ENCODE results near the gene DSTN. TPM values are rescaled to one million over a fixed set of nuclear protein-coding genes. Genes with fewer than 3 reads are reported as not detected.
A peak's percentile ranks its signal among the peaks of the same experiment; 100 is the strongest.

DSTN gene
- total and polyA plus RNA-seq, 2 donors (not counting 3 experiments of a cell fraction or from before 2014, with no cell fraction given): 66.1 to 300 TPM

DNA sequence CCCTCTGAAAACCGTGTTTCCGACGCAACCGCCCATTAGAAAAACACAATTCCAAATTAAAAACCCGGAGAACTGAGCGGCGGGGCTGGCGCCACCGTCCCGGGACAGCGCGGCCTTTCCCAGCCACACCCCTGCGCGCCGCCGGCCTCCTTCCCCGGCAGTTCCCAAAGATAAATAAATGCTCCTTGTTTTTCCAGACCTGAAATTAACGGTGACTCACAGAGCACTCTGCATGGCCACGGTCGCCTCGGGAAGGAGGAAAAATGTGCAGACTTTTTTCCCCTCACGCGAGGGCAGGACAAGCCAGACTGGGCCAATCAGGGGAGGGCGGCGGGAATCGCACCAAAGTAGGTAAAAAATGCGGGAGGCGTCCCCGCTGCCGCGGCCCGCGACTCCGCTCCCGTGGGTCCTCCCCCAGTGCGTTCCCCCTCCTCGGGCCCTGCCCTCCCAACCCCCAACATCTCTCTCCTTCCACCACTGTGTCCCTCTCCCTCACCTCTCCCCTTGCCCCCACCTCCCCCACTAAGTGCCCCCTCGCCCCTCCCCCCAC, 828 bp upstream of the DSTN start:
- no TSS peak for BruUV-seq (replicated peaks)
- dilution Hi-C loops (cut with MboI; ENCODE audit: extremely low pct_ligation_motif_present, low sequenced_read_pairs): no loop called here
- POLR2A ChIA-PET: interaction anchor here (1.7 to 2.0 kb wide), 2 partner anchors 10 to 11 kb away, joined by 5 to 22 read pairs; no protein-coding TSS in a partner anchor
- TF ChIP-seq GATA2 (IDR thresholded peaks at IDR 0.05; ENCODE audit: insufficient read depth, insufficient read length, low read depth, low read length) (no peak), JUN (IDR thresholded peaks at IDR 0.05; ENCODE audit: borderline replicate concordance, insufficient read depth, insufficient read length, low read depth) (peak; percentile 64), FOS (IDR thresholded peaks at IDR 0.05; ENCODE audit: borderline replicate concordance, insufficient read depth, low read length) (peak; percentile 68), POLR2AphosphoS5 (IDR thresholded peaks at IDR 0.05; ENCODE audit: insufficient read depth, low read depth, low read length) (peak; percentile 84), MYC (IDR thresholded peaks at IDR 0.05; ENCODE audit: low read depth, low read length) (no peak), EZH2 (IDR thresholded peaks at IDR 0.05; ENCODE audit: borderline replicate concordance, low read depth, low read length, severe bottlenecking) (no peak), POLR2A (IDR thresholded peaks at IDR 0.05; ENCODE audit: low read depth, low read length) (peak; percentile 77)
- TF ChIP-seq, protein P1, sequence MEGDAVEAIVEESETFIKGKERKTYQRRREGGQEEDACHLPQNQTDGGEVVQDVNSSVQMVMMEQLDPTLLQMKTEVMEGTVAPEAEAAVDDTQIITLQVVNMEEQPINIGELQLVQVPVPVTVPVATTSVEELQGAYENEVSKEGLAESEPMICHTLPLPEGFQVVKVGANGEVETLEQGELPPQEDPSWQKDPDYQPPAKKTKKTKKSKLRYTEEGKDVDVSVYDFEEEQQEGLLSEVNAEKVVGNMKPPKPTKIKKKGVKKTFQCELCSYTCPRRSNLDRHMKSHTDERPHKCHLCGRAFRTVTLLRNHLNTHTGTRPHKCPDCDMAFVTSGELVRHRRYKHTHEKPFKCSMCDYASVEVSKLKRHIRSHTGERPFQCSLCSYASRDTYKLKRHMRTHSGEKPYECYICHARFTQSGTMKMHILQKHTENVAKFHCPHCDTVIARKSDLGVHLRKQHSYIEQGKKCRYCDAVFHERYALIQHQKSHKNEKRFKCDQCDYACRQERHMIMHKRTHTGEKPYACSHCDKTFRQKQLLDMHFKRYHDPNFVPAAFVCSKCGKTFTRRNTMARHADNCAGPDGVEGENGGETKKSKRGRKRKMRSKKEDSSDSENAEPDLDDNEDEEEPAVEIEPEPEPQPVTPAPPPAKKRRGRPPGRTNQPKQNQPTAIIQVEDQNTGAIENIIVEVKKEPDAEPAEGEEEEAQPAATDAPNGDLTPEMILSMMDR (IDR thresholded peaks at IDR 0.05; ENCODE audit: extremely low read depth in 1 of 2, insufficient read depth in 1 of 2, low read depth in 1 of 2, low read length in 2 of 2): no peak
- TF ChIP-seq, protein P2, sequence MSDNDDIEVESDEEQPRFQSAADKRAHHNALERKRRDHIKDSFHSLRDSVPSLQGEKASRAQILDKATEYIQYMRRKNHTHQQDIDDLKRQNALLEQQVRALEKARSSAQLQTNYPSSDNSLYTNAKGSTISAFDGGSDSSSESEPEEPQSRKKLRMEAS (IDR thresholded peaks at IDR 0.05; ENCODE audit: insufficient read depth, insufficient read length): peak; percentile 57
- Histone ChIP-seq H3K9me3 (replicated peaks; ENCODE audit: control insufficient read depth, insufficient read depth, low read length) (no peaks in the 10 kb centered on the region), H3K4me3 (replicated peaks in 1 of 3; ENCODE audit: insufficient read depth in 1 of 3, low read depth in 1 of 3, low read length in 3 of 3) (peak overlapping the region in 2 of 3 experiments; percentile 56 to 84), H3K27ac (ENCODE audit: insufficient read depth, low read depth, low read length) (peak overlapping the region; percentile 91), H3K9ac (replicated peaks; ENCODE audit: extremely low read depth, insufficient read depth, low read length) (peak overlapping the region; percentile 90), H2AFZ (ENCODE audit: low read depth, low read length) (peak overlapping the region; percentile 25), H3K4me2 (ENCODE audit: insufficient read depth, low read length) (peak overlapping the region; percentile 79), H3K79me2 (ENCODE audit: control insufficient read depth, insufficient read depth, low read length) (peaks cover 41% of the 10 kb centered on the region), H3K4me1 (ENCODE audit: control insufficient read depth, extremely low read depth, insufficient read depth, low read length) (peaks cover 23% of the 10 kb centered on the region), H4K20me1 (replicated peaks; ENCODE audit: control insufficient read depth, extremely low read depth, insufficient read depth, low read length) (no peaks in the 10 kb centered on the region), H3K9me1 (replicated peaks; ENCODE audit: control insufficient read depth, extremely low read depth, insufficient read depth, low read length) (no peaks in the 10 kb centered on the region), H3K27me3 (ENCODE audit: control insufficient read depth in 2 of 2, insufficient read depth in 2 of 2, low read length in 2 of 2) (no peaks in the 10 kb centered on the region), H3K36me3 (ENCODE audit: control insufficient read depth in 2 of 2, extremely low read depth in 1 of 2, insufficient read depth in 2 of 2, low read length in 2 of 2) (no peaks in the 10 kb centered on the region)
- intact Hi-C loops (cut with micrococcal nuclease): loop anchor here (1.0 kb wide), 5 partner anchors 11 to 42 kb away; partner anchors contain the start of gene BFSP1
- DNase-seq (ENCODE audit: low read depth, low spot score) (peak; percentile 99), FAIRE-seq (peak; percentile 93)
- CTCF ChIA-PET: interaction anchor here (1.6 to 2.1 kb wide), 4 partner anchors 9 to 80 kb away, joined by 6 to 13 read pairs (median 9); no protein-coding TSS in a partner anchor

All from endothelial cell of umbilical vein (primary cell).